K562 (cell line): ENCODE data around the gene SMARCD2. TPM values are rescaled to one million over a fixed set of nuclear protein-coding genes. Genes with fewer than 3 reads are reported as not detected.

Experiments used
- ELF2 ChIP-seq: fragments of 250-450 bp; sonication (Bioruptor Pico); IDR thresholded peaks from 2 replicates; pipeline ENCODE4 v1.5.0; 2021; ENCODE audit warnings: mild to moderate bottlenecking
- EP400 ChIP-seq: fragments of 450-650 bp; IDR thresholded peaks from 2 replicates; pipeline ENCODE4 v1.6.1; 2017; ENCODE audit warnings: antibody characterized with exemption, mild to moderate bottlenecking, moderate library complexity
- GABPA ChIP-seq: fragments of 200-800 bp; sonication (Bioruptor generic); conservative IDR thresholded peaks from 2 replicates; pipeline ENCODE4 v1.6.1; 2016; ENCODE audit warnings: low read depth, missing genetic modification characterization, missing compliant biosample characterization
- HEY1 ChIP-seq: fragments of 250-450 bp; sonication (Bioruptor Pico); IDR thresholded peaks from 2 replicates; pipeline ENCODE4 v1.5.0; 2020; ENCODE audit warnings: mild to moderate bottlenecking, moderate library complexity, borderline replicate concordance
- POLR2AphosphoS5 ChIP-seq: IDR thresholded peaks from 2 replicates; pipeline ENCODE4 v1.6.1; 2011; ENCODE audit warnings: mild to moderate bottlenecking, low read depth, low read length, moderate library complexity; ENCODE audit not compliant: control insufficient read depth, insufficient read depth
- POLR3A ChIP-seq: IDR thresholded peaks from 2 replicates; pipeline ENCODE4 v1.6.1; 2011; ENCODE audit warnings: borderline replicate concordance, mild to moderate bottlenecking, moderate library complexity; ENCODE audit not compliant: insufficient read length, insufficient read depth; ENCODE audit errors: extremely low read depth
- U2AF1 ChIP-seq: fragments of 200-400 bp; formaldehyde crosslinking; optimal IDR thresholded peaks from 2 replicates; pipeline ENCODE3; 2017; ENCODE audit warnings: mild to moderate bottlenecking, low read depth, low read length, moderate library complexity
- ZNF407 ChIP-seq: fragments of 450-650 bp; IDR thresholded peaks from 2 replicates; pipeline ENCODE4 v1.6.1; 2016; ENCODE audit warnings: low read depth
- ZNF655 ChIP-seq: fragments of 250-450 bp; sonication (Bioruptor Pico); IDR thresholded peaks from 2 replicates; pipeline ENCODE4 v1.5.0; 2021
- polyA plus RNA-seq, 8 experiments: library from polyadenylated mRNA; depleted of rRNA in 4 of 8; stranded (reverse) in 5 of 8; unstranded in 3 of 8; fragments of >200 nt; fragmentation: Nextera tagmentation in 2 of 8; fragmentation: Illumina TruSeq in 1 of 8; extraction: Ambion mirVana in 2 of 8; extraction: Trizol in 1 of 8; gene quantifications; 2 replicates each; pipeline versions ENCODE4 v1.2.1 to v1.2.3, GENCODE V29; 2011 to 2014; ENCODE audit warnings: inconsistent platforms in 1 of 8, missing spikeins in 1 of 8
- total RNA-seq, 7 experiments: library from RNA; depleted of rRNA in 6 of 7; stranded (reverse); fragments of >200 nt in 6 of 7; fragmentation: Illumina TruSeq in 2 of 7; extraction: Trizol in 2 of 7; gene quantifications; 2 replicates each; pipeline versions ENCODE4 v1.2.1 to v1.2.3, GENCODE V29; 2011 to 2021; ENCODE audit warnings: low replicate concordance in 1 of 7

Gene SMARCD2
- total and polyA plus RNA-seq, 9 of the 15 experiments (the other 6 are each of a cell fraction or from before 2014, with no cell fraction given) = 1.7 to 114 (median 90.3) TPM

GRCh38 chr17:63827002-63827800, 15.3 kb downstream of the SMARCD2 start, which contains the start of the genes FTSJ3 and PSMC5 (continued):
- TF ChIP-seq ZNF407 = no peak
- peak; percentile 70 for TF ChIP-seq POLR2AphosphoS5
- no peak for TF ChIP-seq POLR3A
- TF ChIP-seq ELF2 (CRISPR knock-in tag) = peak; percentile 89
- TF ChIP-seq EP400 = peak; percentile 97
- TF ChIP-seq GABPA = peak; percentile 100
- no peak for TF ChIP-seq HEY1 (CRISPR knock-in tag)
- TF ChIP-seq U2AF1 = no peak
- TF ChIP-seq ZNF655 (CRISPR knock-in tag) = no peak
